GM19324 (cell line): ENCODE measurements around the gene MOK.
A peak's percentile ranks its signal among the peaks of the same experiment; 100 is the strongest.

Experiments
- ATAC-seq: cut with Tn5 transposase; IDR thresholded peaks from one replicate; pipeline ENCODE4 v1.9.1; 2021; ENCODE audit warnings: mild to moderate bottlenecking, moderate library complexity; ENCODE audit not compliant: unreplicated experiment, low FRiP score

The MOK gene

DNA sequence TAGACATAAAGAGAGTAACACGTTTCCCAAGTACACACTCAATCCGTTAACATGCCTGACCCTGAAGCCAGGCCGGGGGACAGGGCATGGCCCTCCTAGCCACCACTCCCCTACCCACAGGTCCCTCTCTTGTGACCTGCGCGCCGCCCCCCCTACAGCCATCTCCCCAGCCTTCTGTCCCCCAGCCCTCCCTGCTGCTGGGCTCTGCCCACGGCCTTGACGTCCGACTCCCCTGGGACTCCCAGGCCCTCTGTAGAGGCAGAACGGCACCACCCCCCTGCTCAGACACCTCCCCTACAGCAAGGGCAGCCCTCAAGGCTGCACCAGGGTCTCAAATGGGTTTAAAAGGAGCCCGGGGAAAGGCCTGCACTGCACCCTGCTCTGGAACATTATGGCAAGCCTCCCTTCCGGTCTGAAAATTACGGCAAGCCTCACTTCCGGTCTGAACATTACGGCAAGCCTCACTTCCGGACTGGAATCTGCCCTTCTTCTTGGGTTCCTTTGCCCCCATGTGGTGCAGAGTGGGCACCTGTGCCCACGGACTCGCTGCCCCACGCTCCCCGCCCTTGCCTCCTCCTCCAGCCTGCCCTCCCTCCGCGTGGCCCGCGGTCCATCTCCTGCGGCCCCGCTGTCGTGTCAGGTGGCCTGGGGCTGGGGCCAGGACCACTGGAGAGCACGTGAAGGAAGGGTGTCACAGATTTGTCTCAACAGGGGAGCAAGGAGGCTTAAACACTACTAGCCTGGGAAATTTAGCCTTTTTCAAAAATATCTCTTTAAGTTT, 77.6 kb downstream of the MOK start:
- ATAC-seq = no peak

DNA sequence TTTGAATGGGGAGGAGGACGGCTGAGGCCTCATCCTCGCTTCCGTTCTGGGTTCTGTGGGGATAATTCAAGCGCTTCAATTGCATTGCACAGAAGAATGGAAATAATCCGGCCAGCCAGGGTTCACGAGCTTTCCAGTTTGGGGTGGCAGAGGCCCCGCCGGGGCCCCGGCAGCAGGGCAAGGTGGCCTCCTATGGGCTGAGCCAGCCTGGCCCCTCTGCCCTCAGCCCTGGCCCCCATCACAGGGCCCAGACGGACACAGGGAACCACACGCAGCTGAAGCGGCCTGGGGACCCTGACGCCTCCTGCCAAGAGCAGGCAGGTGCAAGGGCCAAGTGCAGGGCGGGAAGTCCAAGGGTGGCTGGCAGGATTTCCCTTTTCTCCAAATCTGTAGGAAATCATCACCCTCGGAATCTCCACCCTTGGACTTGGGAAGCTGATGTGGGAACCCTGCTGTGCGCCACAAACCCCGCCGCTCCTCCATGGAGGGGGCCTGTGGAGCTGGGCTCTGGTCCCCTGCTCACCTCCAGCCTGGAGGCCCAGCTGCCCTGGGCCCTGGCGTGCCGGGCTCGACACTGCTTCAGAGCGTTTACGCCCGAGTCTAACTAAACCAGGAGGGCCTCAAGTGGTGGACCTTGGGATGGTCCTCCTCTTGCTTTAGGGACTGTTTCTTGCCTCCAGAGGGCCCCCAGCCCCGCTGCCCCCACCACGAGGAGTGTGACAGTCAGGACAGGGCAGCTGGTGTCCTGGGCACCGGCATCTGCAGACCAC, 78.4 kb downstream of the MOK start:
- no peak for ATAC-seq

DNA sequence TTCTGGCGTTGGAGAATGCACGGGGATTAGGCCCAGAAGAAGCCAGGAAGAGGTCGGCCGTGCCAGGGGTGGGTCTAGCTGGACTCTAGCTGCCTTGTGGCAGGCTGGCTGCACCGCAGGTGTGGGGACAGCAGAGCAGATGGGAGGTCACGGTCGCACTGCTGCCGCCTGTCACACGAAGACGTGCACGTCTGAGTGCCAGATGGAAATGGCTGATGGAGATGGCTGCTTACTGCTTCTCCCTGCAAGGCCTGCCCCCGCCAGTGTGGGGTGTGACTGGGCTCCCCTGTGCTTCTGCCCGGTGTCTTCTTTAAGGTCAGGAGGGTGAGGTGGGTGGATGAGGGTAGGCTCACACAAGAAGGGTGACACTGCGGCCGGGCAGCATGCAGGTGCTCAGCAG, 79.0 kb downstream of the MOK start:
- ATAC-seq = no peak

DNA sequence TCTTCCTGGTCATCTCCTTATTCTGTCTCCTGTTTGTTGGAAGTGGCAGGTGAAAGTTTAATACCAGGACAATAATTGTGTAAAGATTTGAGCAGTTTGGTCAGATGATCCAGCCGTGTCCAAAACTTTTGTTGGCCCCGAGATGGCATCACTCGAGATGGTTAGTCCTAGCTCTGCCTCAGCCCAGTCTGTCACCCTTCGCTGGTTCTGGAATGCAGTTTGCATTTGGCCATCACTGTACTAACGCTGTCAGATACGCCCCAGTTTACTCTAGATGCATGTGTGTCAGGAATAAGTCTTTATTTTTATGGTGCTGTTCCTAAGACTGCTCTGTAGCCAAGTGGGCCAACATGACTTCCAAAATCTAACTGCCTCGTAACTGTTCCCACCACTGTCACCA, 79.6 kb downstream of the MOK start:
- no peak for ATAC-seq

DNA sequence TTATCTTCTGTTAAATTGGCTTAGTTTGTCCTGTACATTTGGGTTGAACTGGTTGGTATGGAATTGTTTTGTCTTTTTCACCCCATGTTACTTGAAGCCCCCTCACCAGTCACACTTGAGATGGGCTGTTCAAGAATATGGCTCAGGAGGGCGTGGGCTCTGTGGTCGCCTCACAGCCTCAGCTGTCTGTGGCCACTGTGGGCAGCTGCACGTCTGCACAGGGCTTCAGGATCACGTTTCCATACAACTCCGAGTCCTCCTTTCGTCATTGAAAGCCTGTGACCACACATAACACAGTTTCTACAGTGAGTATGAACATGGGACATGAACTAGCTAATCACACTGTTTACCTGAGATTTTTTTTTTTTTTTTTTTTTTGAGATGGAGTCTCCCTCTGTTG, 81.3 kb downstream of the MOK start:
- no peak for ATAC-seq

DNA sequence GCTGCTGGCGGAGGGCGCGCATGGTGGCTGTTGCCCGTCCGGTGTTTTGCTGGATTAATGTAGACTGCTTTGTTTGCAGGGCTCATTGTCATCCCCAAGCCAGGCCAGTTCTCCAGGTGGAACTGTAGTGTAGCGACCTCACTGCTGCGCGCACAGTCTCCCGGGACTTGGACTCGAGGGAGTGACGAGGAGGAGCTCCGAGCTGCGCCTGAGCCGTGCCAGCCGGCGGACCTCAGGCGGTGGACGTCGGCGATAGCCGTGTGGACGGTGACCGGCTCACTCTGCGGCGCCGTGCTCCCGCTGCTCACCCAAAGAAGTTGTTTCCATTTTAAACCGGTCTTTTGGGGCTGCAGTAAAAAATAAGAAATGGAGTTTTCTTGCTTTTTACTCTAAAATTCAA, 82.2 kb downstream of the MOK start:
- no peak for ATAC-seq

DNA sequence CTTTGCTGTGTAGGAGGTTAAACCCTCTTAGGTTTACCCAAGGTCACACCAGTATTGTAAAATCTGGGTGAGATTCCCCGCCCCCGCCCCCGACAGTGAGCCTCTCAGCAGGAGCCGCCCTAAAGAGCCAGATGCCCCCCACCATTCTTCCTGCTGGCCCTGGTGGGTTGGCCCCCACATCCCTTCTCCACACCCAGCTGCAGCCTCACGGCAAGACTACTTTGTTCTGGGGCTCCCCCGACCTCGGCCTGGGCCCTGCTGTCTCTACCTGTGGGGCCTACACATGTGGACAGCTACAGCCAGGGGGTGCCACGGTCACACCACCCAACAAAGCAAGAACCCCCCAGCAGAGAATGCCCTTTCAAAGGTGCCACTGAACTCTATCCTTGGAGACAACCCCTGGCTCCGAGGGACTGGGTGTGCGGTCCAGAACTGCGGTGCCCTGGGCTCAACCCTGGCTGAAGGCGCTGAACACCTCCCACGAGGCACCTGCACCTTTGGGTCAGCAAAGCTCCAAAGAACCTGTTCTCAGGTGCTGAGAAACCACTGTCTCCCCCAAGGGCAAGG, 82.9 kb downstream of the MOK start:
- no peak for ATAC-seq

DNA sequence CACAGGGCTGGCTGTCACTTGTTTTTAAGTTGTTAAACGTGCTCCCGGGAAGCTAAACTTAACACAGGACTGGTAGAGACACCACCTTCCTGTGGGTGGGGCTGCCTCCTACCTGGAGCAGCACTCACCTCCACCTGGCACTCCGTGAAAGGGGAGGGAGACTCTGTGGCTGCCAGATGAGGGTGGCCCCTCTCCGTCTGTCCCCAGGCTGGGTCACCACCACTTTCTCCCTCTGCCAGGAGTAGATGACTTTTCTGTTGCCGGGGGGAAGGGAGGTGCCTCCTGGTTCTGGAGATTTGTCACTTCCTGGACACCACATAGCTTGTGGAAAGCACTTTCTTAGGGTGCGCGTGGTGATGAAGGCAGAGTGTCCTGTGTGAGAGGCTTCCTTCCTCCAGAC, 83.9 kb downstream of the MOK start:
- no peak for ATAC-seq

DNA sequence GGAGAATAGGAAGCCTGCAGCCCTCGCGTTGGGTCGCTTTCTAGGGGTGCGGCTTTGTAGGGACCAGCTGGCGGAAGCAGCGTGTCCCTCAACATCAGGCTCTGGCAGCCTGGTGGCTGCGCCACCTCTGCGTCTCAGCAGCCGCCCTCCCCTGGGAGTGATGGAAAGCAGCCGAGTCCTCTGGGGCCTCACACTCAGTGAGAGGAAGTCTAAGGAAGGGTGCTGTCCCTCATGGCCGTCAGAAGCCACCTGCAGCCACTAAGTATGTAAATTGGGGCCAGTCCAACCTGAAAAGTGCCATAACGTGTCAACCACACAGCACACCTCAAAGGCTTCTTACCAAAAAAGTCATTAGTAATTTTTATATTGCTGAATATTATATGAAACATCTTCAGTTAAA, 84.9 kb downstream of the MOK start:
- ATAC-seq = peak; percentile 75

DNA sequence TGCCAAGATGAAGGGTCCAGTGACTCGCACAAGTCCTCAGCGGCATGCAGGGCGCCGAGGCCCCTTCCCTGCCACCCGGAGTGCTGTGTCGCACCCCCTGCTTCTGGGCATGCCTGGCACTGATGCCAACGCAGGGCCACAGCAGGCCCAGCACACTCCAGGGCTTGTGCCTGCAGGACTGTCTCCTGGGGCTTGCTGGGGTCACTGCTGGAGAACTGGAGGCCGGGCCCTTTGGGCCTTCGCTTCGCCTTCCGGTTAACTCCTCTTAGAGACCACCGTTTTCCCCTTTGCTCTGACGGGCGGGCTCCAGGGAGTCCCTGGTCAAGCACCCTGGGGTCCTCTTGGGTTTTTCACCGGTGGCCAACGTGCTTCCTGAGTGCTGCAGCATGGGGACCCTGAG, 85.6 kb downstream of the MOK start:
- no peak for ATAC-seq

DNA sequence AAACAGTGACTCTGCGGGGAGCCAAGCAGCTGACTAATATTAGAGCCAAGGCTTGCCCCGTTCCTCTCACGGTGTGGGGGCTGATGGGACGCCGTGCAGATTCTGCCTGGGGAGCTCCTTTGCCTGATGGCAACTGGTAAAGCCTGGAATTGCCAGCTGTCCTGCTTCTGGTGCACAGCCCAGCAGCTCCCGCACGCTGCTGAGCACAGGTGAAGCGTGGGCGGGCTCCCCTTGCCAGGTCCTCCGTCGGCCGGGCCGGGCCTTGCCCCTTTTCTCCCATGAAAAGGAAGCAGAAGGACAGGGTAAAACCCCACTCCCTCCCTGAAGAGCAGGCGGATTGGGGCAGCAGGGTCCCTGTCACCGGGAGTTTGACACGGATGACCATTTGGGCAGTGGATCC, 86.3 kb downstream of the MOK start:
- ATAC-seq = no peak

DNA sequence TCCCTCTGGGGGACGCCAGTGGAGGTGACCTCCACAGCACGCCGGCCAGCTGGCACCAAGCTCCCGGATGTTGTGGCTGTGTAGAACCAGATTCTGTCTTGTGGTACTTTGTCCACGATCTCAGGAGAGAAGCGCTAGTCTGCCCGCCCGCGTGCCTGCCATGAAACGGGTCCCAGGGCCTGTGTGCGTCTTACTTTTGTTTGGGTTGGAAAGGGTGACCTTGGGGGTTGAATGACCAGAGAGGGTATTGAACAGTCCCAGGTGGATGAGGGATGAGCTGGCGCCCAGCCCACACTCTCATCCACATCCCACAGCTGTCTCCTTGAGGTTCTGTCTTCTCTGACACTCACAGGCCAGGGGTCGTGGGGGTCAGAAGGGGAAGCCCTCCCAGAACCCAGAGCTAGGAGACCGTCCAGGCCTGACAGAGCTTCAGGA, 87.0 kb downstream of the MOK start:
- no peak for ATAC-seq

DNA sequence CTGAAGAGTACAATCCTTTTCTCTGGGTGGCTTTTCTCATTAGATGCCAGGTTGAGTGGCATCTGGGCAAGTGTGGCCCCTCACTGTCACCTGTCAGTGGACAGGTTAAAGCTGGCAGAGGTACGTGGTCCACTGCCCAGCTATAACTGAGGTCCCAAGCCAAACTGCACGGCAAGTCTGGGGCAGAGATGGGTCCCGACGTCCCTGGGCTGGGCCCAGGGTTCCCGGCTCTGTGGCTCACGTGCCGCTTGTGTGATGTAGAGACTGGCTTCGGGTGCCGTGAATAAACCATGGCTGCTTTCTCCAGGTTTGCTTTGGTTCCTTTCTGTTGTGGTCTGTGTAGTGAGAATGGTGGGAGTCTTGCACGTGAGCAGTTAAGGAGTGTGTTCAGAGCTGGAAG, 87.6 kb downstream of the MOK start:
- no peak for ATAC-seq

DNA sequence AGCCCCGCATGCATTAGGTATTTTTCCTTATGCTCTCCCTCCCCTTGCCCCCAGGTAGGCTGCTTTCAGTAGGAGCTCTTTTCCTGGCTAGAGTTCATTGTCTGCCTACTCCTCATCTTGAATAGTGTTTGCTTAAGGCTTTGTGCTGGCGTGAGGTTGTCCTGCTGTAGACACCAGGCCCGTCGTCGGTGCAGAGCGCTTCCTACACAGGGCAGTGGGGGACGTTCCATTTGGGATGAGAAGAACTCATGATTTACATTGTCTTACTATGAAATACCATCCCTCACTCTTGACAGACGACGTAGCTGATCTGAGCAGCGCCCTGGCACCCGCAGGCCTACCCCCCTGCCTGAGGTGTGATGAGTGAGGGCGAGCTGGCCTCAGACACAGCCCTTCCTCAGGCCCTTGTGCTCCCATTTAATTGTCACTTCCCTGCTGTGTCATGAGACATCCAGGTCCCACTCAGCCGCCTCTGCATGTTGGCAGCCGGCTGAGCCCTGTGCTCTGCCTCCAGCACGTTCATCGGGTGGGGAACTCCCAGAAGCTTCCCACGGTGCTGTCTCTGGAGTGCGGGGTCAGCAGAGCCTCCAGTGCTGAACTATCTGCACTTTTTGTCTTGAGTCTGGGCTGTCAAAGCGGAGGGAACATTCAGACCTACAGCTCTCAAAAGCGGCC, 89.3 kb downstream of the MOK start:
- no peak for ATAC-seq

DNA sequence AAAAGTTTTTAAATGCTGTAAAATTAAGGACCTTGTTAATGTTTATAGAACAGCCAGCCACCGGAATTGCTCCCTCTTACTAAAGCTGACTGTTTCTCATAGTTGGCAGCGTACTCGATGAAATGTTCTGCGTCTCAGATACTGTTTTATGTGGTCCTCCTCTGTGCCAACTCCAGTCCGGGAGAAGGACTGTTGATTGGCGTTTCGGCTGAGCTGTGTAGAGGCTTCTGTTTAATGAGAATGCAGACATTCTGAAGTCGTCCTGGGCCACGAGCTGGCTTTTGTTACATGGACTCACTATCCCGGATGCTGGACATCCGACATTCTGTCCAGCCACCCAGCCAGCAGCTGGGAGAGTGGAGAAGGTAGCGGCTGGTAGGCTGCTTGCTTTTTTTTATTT, 89.9 kb downstream of the MOK start:
- no peak for ATAC-seq

DNA sequence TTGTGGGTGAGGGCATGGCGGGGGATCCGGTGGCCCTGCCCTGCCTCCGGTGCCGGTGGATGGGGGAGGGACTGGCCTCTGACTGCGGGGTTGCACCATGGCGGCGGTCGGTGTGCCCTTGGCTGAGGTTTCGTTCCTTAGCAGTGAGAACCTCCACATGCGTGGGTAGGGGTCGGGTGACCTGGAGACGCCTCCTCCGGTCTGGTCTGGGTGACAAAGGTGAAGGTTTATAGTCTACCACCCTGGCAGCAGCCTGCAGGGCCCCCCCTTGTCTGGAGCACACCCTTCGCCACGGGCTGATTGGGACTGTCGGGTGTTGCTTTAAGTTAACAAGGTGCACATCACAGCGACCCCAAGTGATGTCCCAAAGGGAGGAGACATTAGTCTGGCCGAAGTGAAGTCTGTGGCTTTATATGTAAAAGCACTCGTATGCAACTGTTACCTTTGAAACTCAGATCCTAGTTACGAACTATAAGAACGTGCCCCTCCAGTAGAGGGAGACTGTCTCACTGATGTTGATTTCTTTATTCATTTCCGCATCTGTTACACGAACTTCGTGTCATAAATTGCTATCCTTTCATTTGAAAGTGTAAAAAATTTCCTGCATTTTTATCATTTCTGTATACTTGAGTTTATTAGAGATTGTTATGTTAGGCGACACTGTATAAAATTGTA, 90.8 kb downstream of the MOK start:
- no peak for ATAC-seq

DNA sequence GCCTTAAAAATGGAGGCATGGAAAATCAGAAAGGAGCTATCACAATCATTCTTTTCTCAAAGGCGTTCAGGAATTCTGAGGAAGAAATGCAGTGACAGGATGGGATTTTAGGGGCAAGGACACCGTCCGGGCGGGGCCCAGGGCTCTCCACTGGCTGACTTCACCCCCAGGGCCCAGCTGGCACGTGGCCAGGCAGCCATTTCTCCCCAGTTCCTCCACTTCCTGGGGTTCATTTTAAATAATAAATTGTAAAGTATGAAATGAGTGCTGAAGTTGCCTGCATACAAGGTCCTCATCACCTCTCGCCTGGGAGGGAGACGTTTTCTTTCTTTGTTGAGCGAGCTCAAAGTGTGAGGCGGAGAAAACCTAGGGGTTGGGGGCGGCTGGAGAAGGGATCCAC, 91.5 kb downstream of the MOK start:
- no peak for ATAC-seq

DNA sequence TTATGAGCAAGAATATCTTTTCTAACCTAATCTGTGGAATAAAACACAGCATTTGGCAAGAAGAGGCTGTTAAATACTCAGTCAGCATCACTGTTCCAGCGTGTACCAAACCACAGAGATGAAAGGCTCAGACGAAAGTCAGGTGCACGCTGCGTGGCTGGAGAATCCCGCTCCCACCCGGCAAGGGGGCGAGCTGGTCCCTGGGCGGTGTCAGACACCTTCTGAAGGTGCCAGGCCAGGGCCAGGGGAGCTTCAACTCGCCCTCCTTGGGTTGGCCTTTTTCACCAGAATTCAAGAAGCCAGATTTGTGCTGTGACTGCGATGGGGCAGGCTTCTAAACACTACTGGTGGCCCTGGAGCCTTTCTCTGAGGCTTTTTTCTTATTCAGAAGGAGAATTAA, 92.1 kb downstream of the MOK start:
- ATAC-seq = no peak

DNA sequence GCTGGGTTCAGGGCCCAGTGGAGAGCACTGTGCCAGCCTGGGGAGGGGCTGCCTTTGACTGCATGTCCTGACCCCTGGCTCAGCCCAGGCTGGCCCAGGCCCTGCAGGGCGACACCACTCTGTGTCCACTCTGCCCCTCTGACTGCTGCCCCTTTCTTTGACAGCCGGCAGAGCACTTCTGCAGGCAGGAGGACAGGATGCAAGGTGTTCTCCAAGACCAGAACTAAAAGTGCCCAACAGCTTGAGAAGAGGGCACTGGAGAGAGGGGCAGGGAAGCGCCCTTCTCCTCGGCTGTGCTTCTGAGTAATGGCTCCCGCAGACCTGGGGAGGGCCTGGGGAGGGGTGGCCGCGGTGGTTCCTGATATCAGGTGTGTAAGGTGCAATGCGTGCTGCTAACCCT, 92.6 kb downstream of the MOK start:
- no peak for ATAC-seq

DNA sequence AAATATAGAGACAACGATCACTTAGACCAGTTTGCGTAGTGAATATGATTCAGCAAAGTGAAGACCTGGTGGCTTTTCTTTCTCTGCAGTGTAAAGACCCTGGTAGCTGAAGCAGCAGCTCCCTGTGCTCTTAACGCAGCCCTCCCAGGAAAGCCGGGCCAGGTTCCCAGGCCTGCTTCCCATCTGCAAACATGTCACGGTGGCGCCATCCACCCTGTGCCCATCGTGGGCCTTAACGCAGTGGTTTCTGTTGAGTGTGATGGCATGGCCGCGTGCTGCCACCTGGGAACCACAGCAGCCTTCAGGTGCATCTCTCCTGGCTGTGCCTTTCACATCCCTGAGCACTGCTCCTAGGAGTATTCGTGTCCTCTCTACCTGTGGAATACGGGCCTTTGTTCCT, 93.7 kb downstream of the MOK start:
- no peak for ATAC-seq
